ENCODE data around the gene S1PR4. TPM values are rescaled to one million over a fixed set of nuclear protein-coding genes. Genes with fewer than 3 reads are reported as not detected.

S1PR4 gene
- total and polyA plus RNA-seq, 2 of the 13 experiments (the other 11 are each of a cell fraction or from before 2014, with no cell fraction given), result 0.07 to 0.09 TPM

DNA sequence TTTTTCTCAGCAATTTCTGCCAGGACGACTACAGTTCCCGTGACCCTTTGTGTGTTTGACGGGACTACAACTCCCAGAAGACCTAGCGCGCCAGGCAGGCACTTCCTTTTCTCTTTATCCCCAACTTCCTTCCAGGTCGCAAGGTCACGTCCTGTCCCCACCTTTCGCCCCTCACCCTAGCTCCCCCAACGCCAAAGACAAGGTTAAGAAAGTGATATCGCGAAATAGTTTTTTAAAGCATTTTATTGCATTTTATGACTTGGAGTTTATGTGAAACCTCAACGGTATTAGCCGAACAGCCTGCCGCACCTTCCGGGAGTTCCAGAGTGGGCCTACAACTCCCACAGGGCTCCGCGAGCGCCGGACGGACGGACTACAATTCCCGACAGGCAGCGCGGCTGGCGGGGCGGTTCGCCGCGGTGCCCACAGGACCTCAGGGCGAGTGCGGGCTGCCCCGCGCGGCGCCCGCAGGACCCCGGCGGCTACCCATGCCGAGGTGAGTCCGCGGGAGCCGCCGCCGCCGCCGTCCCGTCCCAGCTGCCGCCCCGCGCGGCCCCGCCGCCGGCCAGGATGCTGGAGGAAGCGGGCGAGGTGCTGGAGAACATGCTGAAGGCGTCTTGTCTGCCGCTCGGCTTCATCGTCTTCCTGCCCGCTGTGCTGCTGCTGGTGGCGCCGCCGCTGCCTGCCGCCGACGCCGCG lies 7.0 kb downstream of the S1PR4 start, which contains the start of gene NCLN (continued):
- TF ChIP-seq MLX (CRISPR knock-in tag; IDR thresholded peaks at IDR 0.05) (no peak), MTA3 (CRISPR knock-in tag; IDR thresholded peaks at IDR 0.05) (no peak), MXD4 (CRISPR knock-in tag; IDR thresholded peaks at IDR 0.05) (peak; percentile 75; the same call in 1 of the 2 replicates), SYNCRIP (IDR thresholded peaks at IDR 0.05; ENCODE audit: insufficient read depth, low read depth, low read length) (no peak), KLF12 (CRISPR knock-in tag; IDR thresholded peaks at IDR 0.05; ENCODE audit: borderline replicate concordance) (peak; percentile 26; the same call in 1 of the 2 replicates), ZNF34 (CRISPR knock-in tag; IDR thresholded peaks at IDR 0.05; ENCODE audit: borderline replicate concordance) (no peak), EHMT2 (IDR thresholded peaks at IDR 0.05; ENCODE audit: borderline replicate concordance, low read depth, low read length) (no peak), ZNF501 (CRISPR knock-in tag; IDR thresholded peaks at IDR 0.05) (0 out of 2 replicates have a peak, but pooled peaks have one; percentile 46), ZSCAN20 (CRISPR knock-in tag; IDR thresholded peaks at IDR 0.05; ENCODE audit: borderline replicate concordance) (no peak), SPEN (CRISPR knock-in tag; IDR thresholded peaks at IDR 0.05; ENCODE audit: low read depth) (peak; percentile 59; the same call in 1 of the 2 replicates), GPN1 (CRISPR knock-in tag; IDR thresholded peaks at IDR 0.05; ENCODE audit: borderline replicate concordance) (no peak), PHF5A (CRISPR knock-in tag; IDR thresholded peaks at IDR 0.05; ENCODE audit: low read depth, unreplicated experiment) (no peak), TOPORS (CRISPR knock-in tag; IDR thresholded peaks at IDR 0.05) (peak; percentile 41; the same call in 1 of the 2 replicates), EED (CRISPR knock-in tag; IDR thresholded peaks at IDR 0.05) (no peak), GFI1 (CRISPR knock-in tag; IDR thresholded peaks at IDR 0.05; ENCODE audit: borderline replicate concordance) (no peak), MAFK (conservative IDR thresholded peaks at IDR 0.05 in 1 of 2, IDR thresholded peaks at IDR 0.05 in 1 of 2; ENCODE audit: low read length in 2 of 2) (peak; percentile 35 to 43; a peak in 2 of 4 replicates), SOX6 (IDR thresholded peaks at IDR 0.05) (no peak), SOX6 (CRISPR knock-in tag; IDR thresholded peaks at IDR 0.05) (peak; percentile 18; the same call in 1 of the 2 replicates), HOXA3 (CRISPR knock-in tag; IDR thresholded peaks at IDR 0.05) (no peak; the same call in 1 of the 2 replicates), ZNF101 (CRISPR knock-in tag; IDR thresholded peaks at IDR 0.05; ENCODE audit: borderline replicate concordance, low read depth) (no peak), ZNF124 (CRISPR knock-in tag; IDR thresholded peaks at IDR 0.05) (no peak; the same call in 1 of the 2 replicates), SIN3A (IDR thresholded peaks at IDR 0.05; ENCODE audit: borderline replicate concordance, low read depth, low read length) (peak; percentile 8; the same call in 1 of the 2 replicates)
- TF ChIP-seq, protein P1, sequence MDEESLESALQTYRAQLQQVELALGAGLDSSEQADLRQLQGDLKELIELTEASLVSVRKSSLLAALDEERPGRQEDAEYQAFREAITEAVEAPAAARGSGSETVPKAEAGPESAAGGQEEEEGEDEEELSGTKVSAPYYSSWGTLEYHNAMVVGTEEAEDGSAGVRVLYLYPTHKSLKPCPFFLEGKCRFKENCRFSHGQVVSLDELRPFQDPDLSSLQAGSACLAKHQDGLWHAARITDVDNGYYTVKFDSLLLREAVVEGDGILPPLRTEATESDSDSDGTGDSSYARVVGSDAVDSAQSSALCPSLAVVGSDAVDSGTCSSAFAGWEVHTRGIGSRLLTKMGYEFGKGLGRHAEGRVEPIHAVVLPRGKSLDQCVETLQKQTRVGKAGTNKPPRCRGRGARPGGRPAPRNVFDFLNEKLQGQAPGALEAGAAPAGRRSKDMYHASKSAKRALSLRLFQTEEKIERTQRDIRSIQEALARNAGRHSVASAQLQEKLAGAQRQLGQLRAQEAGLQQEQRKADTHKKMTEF (CRISPR knock-in tag; IDR thresholded peaks at IDR 0.05), result 0 out of 2 replicates have a peak, but pooled peaks have one; percentile 34
- TF ChIP-seq, protein P2, sequence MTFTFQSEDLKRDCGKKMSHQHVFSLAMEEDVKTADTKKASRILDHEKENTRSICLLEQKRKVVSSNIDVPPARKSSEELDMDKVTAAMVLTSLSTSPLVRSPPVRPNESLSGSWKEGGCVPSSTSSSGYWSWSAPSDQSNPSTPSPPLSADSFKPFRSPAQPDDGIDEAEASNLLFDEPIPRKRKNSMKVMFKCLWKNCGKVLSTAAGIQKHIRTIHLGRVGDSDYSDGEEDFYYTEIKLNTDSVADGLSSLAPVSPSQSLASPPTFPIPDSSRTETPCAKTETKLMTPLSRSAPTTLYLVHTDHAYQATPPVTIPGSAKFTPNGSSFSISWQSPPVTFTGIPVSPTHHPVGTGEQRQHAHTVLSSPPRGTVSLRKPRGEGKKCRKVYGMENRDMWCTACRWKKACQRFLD (CRISPR knock-in tag; IDR thresholded peaks at IDR 0.05; ENCODE audit: borderline replicate concordance), result peak; percentile 31; the same call in 1 of the 2 replicates
- TF ChIP-seq, protein P3, sequence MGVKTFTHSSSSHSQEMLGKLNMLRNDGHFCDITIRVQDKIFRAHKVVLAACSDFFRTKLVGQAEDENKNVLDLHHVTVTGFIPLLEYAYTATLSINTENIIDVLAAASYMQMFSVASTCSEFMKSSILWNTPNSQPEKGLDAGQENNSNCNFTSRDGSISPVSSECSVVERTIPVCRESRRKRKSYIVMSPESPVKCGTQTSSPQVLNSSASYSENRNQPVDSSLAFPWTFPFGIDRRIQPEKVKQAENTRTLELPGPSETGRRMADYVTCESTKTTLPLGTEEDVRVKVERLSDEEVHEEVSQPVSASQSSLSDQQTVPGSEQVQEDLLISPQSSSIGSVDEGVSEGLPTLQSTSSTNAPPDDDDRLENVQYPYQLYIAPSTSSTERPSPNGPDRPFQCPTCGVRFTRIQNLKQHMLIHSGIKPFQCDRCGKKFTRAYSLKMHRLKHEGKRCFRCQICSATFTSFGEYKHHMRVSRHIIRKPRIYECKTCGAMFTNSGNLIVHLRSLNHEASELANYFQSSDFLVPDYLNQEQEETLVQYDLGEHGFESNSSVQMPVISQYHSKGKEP (CRISPR knock-in tag; IDR thresholded peaks at IDR 0.05), result no peak

Data from HepG2 (cell line).